Activated B cell treated with CpG ODN at 0.5 μM for 24 hours (primary cell): Measurements from ENCODE around the gene TBC1D32. TPM values are rescaled to one million over a fixed set of nuclear protein-coding genes. Genes with fewer than 3 reads are reported as not detected.
A peak's percentile ranks its signal among the peaks of the same experiment; 100 is the strongest.
"Not testable (repeated sequence)": the region's sequence is repeated elsewhere in the genome, so short reads cannot be mapped to it uniquely, and the experiment has no call there.

Experiments used
- ATAC-seq: fragments of 200-7000 bp; cut with Tn5 transposase; one replicate; pipeline ENCODE4 v1.10.0; 2021; ENCODE audit warnings: low read depth, mild to moderate bottlenecking, moderate library complexity
- CTCF ChIA-PET: fragments of 350-600 bp; sonication (Branson Sonifier 250); formaldehyde crosslinking; loops from one replicate; lab custom pipeline; 2021; ENCODE audit warnings: antibody characterized with exemption; lab: Charles Lee
- POLR2A ChIA-PET: fragments of 350-600 bp; sonication (Branson Sonifier 250); formaldehyde crosslinking; loops from one replicate; lab custom pipeline; 2021; ENCODE audit warnings: antibody characterized with exemption; lab: Charles Lee
- DNase-seq: peaks from one replicate; pipeline ENCODE4 v3.0.0; 2022
- H3K27ac Mint-ChIP-seq: one replicate; pipeline ENCODE4 v1.8.0; 2020; ENCODE audit warnings: mixed read lengths
- H3K27me3 Mint-ChIP-seq: one replicate; pipeline ENCODE4 v1.8.0; 2021; ENCODE audit warnings: mixed read lengths
- H3K36me3 Mint-ChIP-seq: one replicate; pipeline ENCODE4 v1.8.0; 2021; ENCODE audit warnings: low read depth, mixed read lengths
- H3K4me1 Mint-ChIP-seq: one replicate; pipeline ENCODE4 v1.8.0; 2021; ENCODE audit warnings: mixed read lengths
- H3K4me3 Mint-ChIP-seq: one replicate; pipeline ENCODE4 v1.8.0; 2020; ENCODE audit warnings: mild to moderate bottlenecking, mixed read lengths
- H3K9me3 Mint-ChIP-seq: one replicate; pipeline ENCODE4 v1.8.0; 2020; ENCODE audit warnings: mixed read lengths
- CTCF ChIP-seq: fragments of 200-600 bp; IDR thresholded peaks from one replicate; pipeline ENCODE4 v1.8.0; 2022; ENCODE audit warnings: antibody characterized with exemption, mild to moderate bottlenecking
- intact Hi-C: fragments of 100-400 bp; cut with micrococcal nuclease; formaldehyde crosslinking; loops from one replicate; pipeline ENCODE4 v1.15.1; 2024
- total RNA-seq: library from RNA; stranded (reverse); gene quantifications from 2 replicates; pipeline ENCODE4 v1.2.3, GENCODE V29; 2022

Gene TBC1D32
- total RNA-seq, 1 donor from 2014 or later = 17.8 TPM

- POLR2A ChIA-PET = no interaction called here
- CTCF ChIA-PET = interaction anchor here (1.0 to 3.8 kb wide), 5 partner anchors 10 to 1475 kb away, joined by 3 to 34 read pairs (median 4); no protein-coding TSS in a partner anchor
- peaks cover 2% of the 10 kb centered on the region for H3K4me1 Mint-ChIP-seq
- no peaks in the 10 kb centered on the region for H3K9me3 Mint-ChIP-seq
- no peaks in the 10 kb centered on the region for H3K27me3 Mint-ChIP-seq
- peak; percentile 58 for ATAC-seq
- no peak overlapping the region for H3K4me3 Mint-ChIP-seq
- no peak overlapping the region for H3K27ac Mint-ChIP-seq
- no peak for TF ChIP-seq CTCF
- intact Hi-C loops = loop anchor here (1.0 to 5.0 kb wide), 3 partner anchors 251 to 1313 kb away; no protein-coding TSS in a partner anchor
- no peak for DNase-seq
- H3K36me3 Mint-ChIP-seq = no peaks in the 10 kb centered on the region
These were observed 278.6 kb downstream of the TBC1D32 start for GRCh38 chr6:121055572-121056163.

- ATAC-seq, H3K36me3 Mint-ChIP-seq, H3K9me3 Mint-ChIP-seq, H3K27me3 Mint-ChIP-seq, DNase-seq, CTCF ChIA-PET, POLR2A ChIA-PET, H3K4me1 Mint-ChIP-seq, H3K27ac Mint-ChIP-seq, H3K4me3 Mint-ChIP-seq, intact Hi-C loops: not testable (repeated sequence)
These were observed 285.7 kb downstream of the TBC1D32 start for GRCh38 chr6:121048593-121048992.

- H3K4me3 Mint-ChIP-seq, H3K27ac Mint-ChIP-seq, H3K4me1 Mint-ChIP-seq, H3K9me3 Mint-ChIP-seq, POLR2A ChIA-PET, H3K36me3 Mint-ChIP-seq, intact Hi-C loops, ATAC-seq, H3K27me3 Mint-ChIP-seq, DNase-seq: not testable (repeated sequence)
- CTCF ChIA-PET = interaction anchor here (0.7 kb wide), 1 partner anchor 11 kb away, joined by 3 read pairs; no protein-coding TSS in a partner anchor
These were observed 289.4 kb downstream of the TBC1D32 start for GRCh38 chr6:121044905-121045304.

GRCh38 chr6:121043706-121044105 lies 290.6 kb downstream of the TBC1D32 start:
- H3K27ac Mint-ChIP-seq, H3K27me3 Mint-ChIP-seq, ATAC-seq, DNase-seq, H3K36me3 Mint-ChIP-seq, H3K4me1 Mint-ChIP-seq, POLR2A ChIA-PET, intact Hi-C loops, CTCF ChIA-PET, H3K4me3 Mint-ChIP-seq, H3K9me3 Mint-ChIP-seq: not testable (repeated sequence)

- ATAC-seq, H3K27me3 Mint-ChIP-seq, POLR2A ChIA-PET, H3K4me1 Mint-ChIP-seq, H3K27ac Mint-ChIP-seq, H3K4me3 Mint-ChIP-seq, CTCF ChIA-PET, intact Hi-C loops, H3K9me3 Mint-ChIP-seq, H3K36me3 Mint-ChIP-seq, DNase-seq: not testable (repeated sequence)
These were observed 291.1 kb downstream of the TBC1D32 start for GRCh38 chr6:121043211-121043610.

- DNase-seq = no peak
- ChIA-PET POLR2A (no interaction called here), CTCF (no interaction called here)
- Mint-ChIP-seq H3K4me3 (no peak overlapping the region), H3K9me3 (peaks cover 6% of the 10 kb centered on the region), H3K4me1 (no peaks in the 10 kb centered on the region), H3K27ac (no peak overlapping the region), H3K27me3 (no peaks in the 10 kb centered on the region), H3K36me3 (no peaks in the 10 kb centered on the region)
- no peak for TF ChIP-seq CTCF
- ATAC-seq = no peak
- intact Hi-C loops = no loop called here
These were observed 291.5 kb downstream of the TBC1D32 start for GRCh38 chr6:121042766-121043165.

GRCh38 chr6:121040831-121041230 lies 293.4 kb downstream of the TBC1D32 start:
- ATAC-seq = no peak

More at GRCh38 chr6:121040831-121041230, 293.4 kb downstream of the TBC1D32 start:
- DNase-seq = no peak
- CTCF ChIA-PET = no interaction called here
- no peaks in the 10 kb centered on the region for H3K4me1 Mint-ChIP-seq
- TF ChIP-seq CTCF = no peak
- no peaks in the 10 kb centered on the region for H3K27me3 Mint-ChIP-seq
- intact Hi-C loops = no loop called here
- no peak overlapping the region for H3K27ac Mint-ChIP-seq
- no peak overlapping the region for H3K4me3 Mint-ChIP-seq
- POLR2A ChIA-PET = no interaction called here
- peaks cover 6% of the 10 kb centered on the region for H3K9me3 Mint-ChIP-seq
- H3K36me3 Mint-ChIP-seq = no peaks in the 10 kb centered on the region
